Esophagus (tissue), 2 donors: ENCODE data around the gene CCSER1. TPM values are rescaled to one million over a fixed set of nuclear protein-coding genes. Genes with fewer than 3 reads are reported as not detected.
"Not testable (repeated sequence)": the region's sequence is repeated elsewhere in the genome, so short reads cannot be mapped to it uniquely, and the experiment has no call there.

Experiments used
- H3K27ac ChIP-seq, 2 donors: one replicate each; pipeline ENCODE4 v1.5.1; 2013; ENCODE audit warnings: low read depth in 2 of 2, mild to moderate bottlenecking in 2 of 2, inconsistent platforms in 1 of 2, low read length in 1 of 2, moderate library complexity in 1 of 2
- H3K27me3 ChIP-seq, 2 donors: one replicate each; pipeline ENCODE4 v1.6.1; 2013; ENCODE audit warnings: low read length in 2 of 2, control low read depth in 1 of 2, mild to moderate bottlenecking in 1 of 2; ENCODE audit not compliant: insufficient read depth in 2 of 2, control insufficient read depth in 1 of 2
- H3K36me3 ChIP-seq, 2 donors: one replicate each; pipeline ENCODE4 v1.6.1; 2013; ENCODE audit warnings: low read length in 1 of 2; ENCODE audit not compliant: control insufficient read depth in 2 of 2, insufficient read depth in 2 of 2
- H3K4me1 ChIP-seq, 2 donors: one replicate each; pipeline ENCODE4 v1.6.1; 2013; ENCODE audit warnings: low read length in 1 of 2; ENCODE audit not compliant: control insufficient read depth in 2 of 2, insufficient read depth in 2 of 2
- H3K4me3 ChIP-seq, 2 donors: one replicate each; pipeline ENCODE4 v1.5.1; 2013; ENCODE audit warnings: low read length in 2 of 2, mild to moderate bottlenecking in 2 of 2, low read depth in 1 of 2, moderate library complexity in 1 of 2
- H3K9me3 ChIP-seq, 2 donors: one replicate each; pipeline ENCODE4 v1.6.1; 2013; ENCODE audit warnings: mild to moderate bottlenecking in 2 of 2, low read depth in 1 of 2, low read length in 1 of 2, moderate library complexity in 1 of 2; ENCODE audit not compliant: control insufficient read depth in 2 of 2, insufficient read depth in 1 of 2
- WGBS, 2 donors: extraction: QIAGEN DNeasy Blood & Tissue Kit; methylation state at CpG; one replicate each; pipeline ENCODE4 v1.1.7; 2013; 5-methylcytosine and 5-hydroxymethylcytosine counted together
- polyA plus RNA-seq, 2 donors: library from polyadenylated mRNA; stranded (reverse); fragments of 200-250 nt; gene quantifications; one replicate each; pipeline ENCODE4 v1.2.3, GENCODE V29; 2013
- donor health status: healthy with polysubstance abuse.
- donor health status: Bipolar disorder and iron deficiency.

CCSER1 gene
- polyA plus RNA-seq, 2 donors = 0.35 to 0.87 TPM

DNA sequence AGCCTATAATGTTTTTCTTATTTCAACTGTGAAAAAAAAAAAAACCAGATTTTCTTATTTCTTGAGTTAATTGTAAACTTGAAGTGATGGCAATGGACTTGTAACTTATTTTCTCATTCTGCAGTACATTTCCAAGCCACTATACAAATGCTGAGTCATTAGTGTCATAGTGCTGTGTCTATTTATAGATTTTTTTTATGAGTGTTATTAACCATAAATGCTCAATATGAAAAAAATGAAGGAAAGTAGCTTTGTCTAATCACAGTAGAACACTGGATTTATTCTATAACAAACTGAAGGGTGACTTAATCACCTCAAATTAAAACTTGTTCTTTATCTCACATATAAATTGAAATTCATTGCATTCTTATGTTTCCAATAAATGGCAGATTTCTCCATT is 718.6 kb downstream of the CCSER1 start:
- no peaks in the 10 kb centered on the region for H3K9me3 ChIP-seq
- no peak overlapping the region for H3K4me3 ChIP-seq
- H3K36me3 ChIP-seq = no peaks in the 10 kb centered on the region
- no peaks in the 10 kb centered on the region for H3K27me3 ChIP-seq
- no peak overlapping the region for H3K27ac ChIP-seq
- no peaks in the 10 kb centered on the region for H3K4me1 ChIP-seq

DNA sequence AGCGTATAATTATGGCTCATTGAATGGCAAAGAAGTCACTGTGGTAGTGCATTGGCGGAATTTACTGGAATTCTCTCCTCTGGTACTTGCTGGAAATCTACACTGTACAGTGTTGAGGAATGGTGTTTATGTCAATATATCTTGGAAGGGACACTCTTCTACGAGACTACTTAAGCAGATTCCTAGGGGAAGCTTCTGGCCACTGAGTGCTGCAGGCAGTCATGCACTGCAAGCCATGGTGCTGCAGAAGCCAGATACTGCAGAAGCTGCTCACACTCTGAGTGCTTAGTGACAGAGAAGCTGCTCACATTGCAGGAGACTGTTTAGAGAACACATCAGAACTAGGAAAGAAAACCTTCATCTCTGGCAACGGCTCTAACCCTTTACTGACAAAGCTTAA is 725.0 kb downstream of the CCSER1 start:
- Histone ChIP-seq H3K4me3 (no peak overlapping the region), H3K27me3 (no peaks in the 10 kb centered on the region), H3K9me3 (no peaks in the 10 kb centered on the region), H3K36me3 (no peaks in the 10 kb centered on the region), H3K4me1 (no peaks in the 10 kb centered on the region), H3K27ac (no peak overlapping the region)
- WGBS, 2 donors = 74 to 78% methylated on average over 4 of the region's 4 CpGs

DNA sequence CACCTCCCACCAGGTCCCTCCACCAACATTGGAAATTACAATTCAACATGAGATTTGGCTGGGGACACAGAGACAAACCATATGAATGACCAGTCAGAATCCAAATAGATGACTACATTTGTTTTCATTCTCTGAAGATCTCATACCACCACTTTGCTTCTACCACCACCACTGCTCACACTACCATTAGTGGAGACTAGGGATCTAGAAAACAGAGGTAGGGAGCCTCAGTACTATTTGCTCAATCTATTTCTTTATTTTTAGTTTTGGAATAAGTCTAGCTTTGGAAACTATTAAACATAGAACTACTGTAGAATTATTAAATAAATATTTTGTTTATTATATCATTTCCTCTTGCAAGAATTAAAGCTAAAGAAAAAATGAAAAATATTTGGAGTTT is 727.9 kb downstream of the CCSER1 start:
- H3K4me1 ChIP-seq = no peaks in the 10 kb centered on the region
- no peaks in the 10 kb centered on the region for H3K9me3 ChIP-seq
- H3K36me3 ChIP-seq = no peaks in the 10 kb centered on the region
- H3K4me3 ChIP-seq = no peak overlapping the region
- no peaks in the 10 kb centered on the region for H3K27me3 ChIP-seq
- H3K27ac ChIP-seq = no peak overlapping the region

DNA sequence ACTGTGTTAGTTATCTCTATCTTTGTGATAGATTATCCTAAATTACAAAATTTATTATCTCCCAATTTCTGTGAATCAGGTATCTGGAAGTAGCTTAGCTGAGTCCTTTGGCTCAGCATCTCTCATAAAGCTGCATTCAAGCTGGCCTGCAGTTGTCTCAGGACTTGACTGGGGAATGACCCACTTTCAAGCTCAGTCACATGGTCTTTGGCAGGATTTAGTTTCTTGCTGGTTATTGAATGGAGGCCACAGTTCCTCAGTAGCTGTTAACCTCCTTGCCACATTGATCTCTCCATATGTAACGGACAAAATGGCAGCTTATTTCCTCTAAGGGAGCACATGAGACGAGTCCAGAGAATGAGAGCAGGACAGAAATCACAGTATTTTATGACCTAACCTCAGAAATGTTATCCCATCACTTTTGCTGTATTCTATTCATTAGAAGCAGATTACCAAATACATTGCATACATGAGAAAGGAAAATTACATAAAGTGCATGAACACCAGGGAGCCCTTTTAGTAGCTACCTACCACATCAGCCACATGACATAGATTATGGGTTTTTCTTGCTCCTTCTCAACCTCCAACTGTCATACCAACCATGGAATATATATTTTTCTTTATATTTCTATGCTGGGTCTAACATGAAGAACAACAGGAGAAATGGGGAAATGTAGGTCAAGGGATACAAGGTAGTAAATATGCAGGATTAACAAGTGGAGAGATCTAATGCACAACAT is 730.1 kb downstream of the CCSER1 start:
- Histone ChIP-seq H3K9me3 (no peaks in the 10 kb centered on the region), H3K4me1 (no peaks in the 10 kb centered on the region), H3K36me3 (no peaks in the 10 kb centered on the region), H3K4me3 (no peak overlapping the region), H3K27ac (no peak overlapping the region), H3K27me3 (no peaks in the 10 kb centered on the region)
- WGBS, 2 donors = 86 to 87% methylated on average over 2 of the region's 2 CpGs

DNA sequence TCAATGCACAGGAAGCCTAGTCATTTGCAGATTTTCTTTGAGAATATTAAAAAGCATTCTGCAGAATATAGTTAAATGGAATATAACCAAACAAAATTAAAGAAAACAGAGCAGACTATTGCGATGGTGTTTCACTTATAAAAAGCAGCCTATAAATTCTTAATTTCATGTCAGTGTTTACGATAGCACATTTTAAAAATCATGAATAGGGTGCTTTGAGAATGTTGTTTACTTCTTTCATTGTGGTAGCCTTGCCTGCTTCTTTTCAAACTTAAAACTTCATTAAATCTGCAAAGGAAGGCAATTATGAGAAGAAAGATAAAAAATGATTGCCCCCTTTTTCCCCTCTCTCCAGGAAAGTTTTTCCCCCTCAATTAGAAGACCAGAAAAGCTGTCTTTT is 748.6 kb downstream of the CCSER1 start:
- Histone ChIP-seq H3K27ac (no peak overlapping the region), H3K4me3 (no peak overlapping the region), H3K36me3 (no peaks in the 10 kb centered on the region), H3K27me3 (no peaks in the 10 kb centered on the region), H3K4me1 (no peaks in the 10 kb centered on the region), H3K9me3 (peaks cover 0 to 3% of the 10 kb centered on the region in 2 donors)
- 86 to 90% methylated on average over 2 of the region's 2 CpGs for WGBS, 2 donors

DNA sequence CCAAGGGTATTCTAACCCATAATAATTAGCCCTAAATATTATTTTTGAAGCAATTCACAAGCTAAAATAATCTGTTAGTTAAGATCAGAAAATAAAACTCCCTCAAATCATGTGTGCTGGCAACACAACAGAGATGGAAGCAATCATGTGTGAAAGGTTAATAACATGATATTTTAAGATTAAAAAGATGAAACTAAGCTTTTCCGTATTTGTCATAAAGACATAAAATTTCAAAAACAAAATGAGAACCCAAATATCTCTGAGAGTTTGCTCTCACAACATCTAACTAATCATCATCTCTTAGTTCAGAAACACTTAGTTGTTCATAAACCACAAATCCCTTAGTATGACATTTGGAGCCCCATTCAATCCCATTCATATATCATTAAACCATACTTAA is 749.1 kb downstream of the CCSER1 start:
- Histone ChIP-seq H3K27ac (no peak overlapping the region), H3K36me3 (no peaks in the 10 kb centered on the region), H3K27me3 (no peaks in the 10 kb centered on the region), H3K4me3 (no peak overlapping the region), H3K9me3 (peaks cover 0 to 3% of the 10 kb centered on the region in 2 donors), H3K4me1 (no peaks in the 10 kb centered on the region)
- 73 to 79% methylated on average over 1 of the region's 1 CpG for WGBS, 2 donors

DNA sequence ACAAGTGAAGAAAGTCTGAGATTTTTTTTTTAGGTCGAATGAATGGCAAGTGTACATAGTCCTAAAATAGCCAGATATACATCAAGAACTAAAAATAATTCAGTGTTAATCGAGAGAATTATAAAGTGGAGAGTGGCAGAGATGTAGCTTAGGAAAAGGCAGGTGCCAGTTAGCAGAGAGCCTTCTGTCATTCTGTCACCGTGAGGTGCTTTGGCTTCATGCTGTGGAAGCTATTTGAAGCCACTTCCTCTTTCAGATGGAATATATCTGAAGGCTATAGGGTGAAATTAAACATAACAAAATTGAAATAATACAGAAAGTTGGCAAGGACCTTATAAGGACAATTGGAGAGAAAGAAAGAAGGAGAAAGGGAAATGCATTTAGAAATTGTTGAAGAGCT is 756.3 kb downstream of the CCSER1 start:
- no peaks in the 10 kb centered on the region for H3K4me1 ChIP-seq
- H3K4me3 ChIP-seq = no peak overlapping the region
- 74 to 75% methylated on average over 3 of the region's 3 CpGs for WGBS, 2 donors
- no peaks in the 10 kb centered on the region for H3K27me3 ChIP-seq
- peaks cover 0 to 3% of the 10 kb centered on the region in 2 donors for H3K9me3 ChIP-seq
- no peaks in the 10 kb centered on the region for H3K36me3 ChIP-seq
- H3K27ac ChIP-seq = no peak overlapping the region

DNA sequence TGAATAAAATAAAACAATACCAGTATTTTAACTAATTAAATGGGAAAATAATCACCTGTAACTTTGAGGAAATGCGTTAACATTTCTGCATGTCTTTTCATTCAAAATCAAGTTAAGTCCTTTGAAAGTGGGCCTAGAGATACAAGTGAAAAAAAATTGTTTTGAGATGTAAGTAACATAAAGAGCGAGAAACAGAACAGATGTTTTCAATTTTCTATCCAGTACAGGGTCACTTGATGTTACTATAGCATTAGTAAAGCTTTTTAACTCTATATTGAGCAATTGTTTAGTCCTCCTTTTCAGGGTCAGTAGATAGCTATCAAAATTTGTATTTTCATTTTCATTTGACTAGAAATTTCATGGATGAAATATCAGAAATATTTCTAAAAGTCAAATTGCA is 761.4 kb downstream of the CCSER1 start:
- no peaks in the 10 kb centered on the region for H3K36me3 ChIP-seq
- no peaks in the 10 kb centered on the region for H3K9me3 ChIP-seq
- H3K27ac ChIP-seq = no peak overlapping the region
- no peak overlapping the region for H3K4me3 ChIP-seq
- WGBS, 2 donors = 76 to 83% methylated on average over 2 of the region's 2 CpGs
- no peaks in the 10 kb centered on the region for H3K27me3 ChIP-seq
- H3K4me1 ChIP-seq = no peaks in the 10 kb centered on the region

DNA sequence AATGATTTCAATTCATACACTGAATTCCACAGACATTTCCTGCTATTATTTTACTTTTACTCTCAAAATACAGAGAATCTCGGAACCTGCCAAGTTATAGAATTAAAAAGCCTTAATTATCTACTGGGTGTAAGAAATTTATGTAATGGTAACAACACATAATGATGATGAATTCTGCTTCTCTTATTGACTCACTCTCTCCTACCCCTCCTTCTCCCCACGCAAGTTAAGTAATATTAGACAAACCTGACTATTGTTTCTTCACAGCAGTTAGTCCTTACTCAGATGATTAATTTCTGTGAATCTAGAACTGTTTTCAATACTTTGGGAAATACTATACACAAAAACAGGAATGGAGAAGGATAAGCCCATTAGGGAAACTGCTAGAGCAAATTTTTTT is 762.0 kb downstream of the CCSER1 start:
- Histone ChIP-seq H3K27me3 (no peaks in the 10 kb centered on the region), H3K27ac (no peak overlapping the region), H3K9me3 (no peaks in the 10 kb centered on the region), H3K4me1 (no peaks in the 10 kb centered on the region), H3K4me3 (no peak overlapping the region), H3K36me3 (no peaks in the 10 kb centered on the region)
- 71 to 76% methylated on average over 2 of the region's 2 CpGs for WGBS, 2 donors

DNA sequence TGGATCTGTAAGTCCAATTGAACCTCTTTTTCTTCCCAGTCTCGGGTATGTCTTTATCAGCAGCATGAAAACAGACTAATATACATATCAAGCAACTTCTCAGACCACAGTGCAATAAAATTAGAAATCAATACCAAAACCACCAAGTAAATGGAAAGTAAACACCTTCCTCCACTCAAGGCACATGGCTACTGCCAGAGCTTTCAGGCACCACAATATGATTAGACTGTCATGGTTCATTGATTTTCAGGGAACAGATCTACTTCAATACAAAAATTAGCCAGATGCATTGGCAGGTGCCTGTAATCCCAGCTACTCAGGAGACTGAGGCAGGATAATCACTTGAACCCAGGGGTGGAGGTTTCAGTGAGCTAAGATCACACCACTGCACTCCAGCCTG is 776.2 kb downstream of the CCSER1 start:
- not testable (repeated sequence) for H3K4me3 ChIP-seq, H3K27me3 ChIP-seq, H3K27ac ChIP-seq, H3K4me1 ChIP-seq, H3K36me3 ChIP-seq, H3K9me3 ChIP-seq
- WGBS, 2 donors = 69 to 73% methylated on average over 1 of the region's 1 CpG
